ENCODE results near the gene NPPA.

DNA sequence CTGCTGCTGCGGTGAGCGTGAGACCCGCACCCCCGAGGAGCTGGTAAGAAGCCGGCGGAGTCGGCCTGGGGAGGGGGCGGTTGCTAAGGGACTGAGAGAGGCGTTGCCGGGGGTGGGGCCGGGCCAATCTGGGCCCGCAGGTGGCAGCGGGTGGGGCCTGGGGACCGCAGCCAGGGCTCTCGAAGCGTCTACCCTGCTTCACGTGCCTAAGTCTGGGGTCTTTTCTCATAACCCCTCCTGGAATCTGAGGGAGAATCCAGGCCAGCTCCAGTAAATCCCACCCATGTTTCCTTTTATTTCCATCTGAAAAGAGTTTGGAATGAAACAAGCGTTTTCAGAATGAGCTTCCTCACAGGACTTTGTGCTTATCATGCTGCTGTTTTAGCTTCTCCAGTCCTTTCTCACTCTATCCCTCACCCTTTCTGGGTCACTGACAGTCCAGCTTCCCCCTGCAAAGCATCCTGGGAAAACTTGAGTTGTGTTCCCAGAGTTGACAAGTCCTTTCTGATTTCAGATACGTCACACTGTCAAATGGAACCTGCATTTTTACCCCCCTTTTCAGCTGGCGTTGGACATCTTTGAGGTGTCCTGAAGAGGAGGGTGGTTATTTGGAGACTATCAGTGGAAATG lies 41.2 kb downstream of the NPPA start:
- TF ChIP-seq EZH2 (IDR thresholded peaks at IDR 0.05; ENCODE audit: insufficient read depth, poor library complexity, severe bottlenecking): no peak
- no peak for TF ChIP-seq EZH2phosphoT487 (IDR thresholded peaks at IDR 0.05; ENCODE audit: insufficient read depth, low read depth)
